HG03280 (cell line): Measurements from ENCODE around the gene NRAP.

ENCODE experiments used
- ATAC-seq: cut with Tn5 transposase; IDR thresholded peaks from one replicate; pipeline ENCODE4 v1.9.1; 2021; ENCODE audit warnings: mild to moderate bottlenecking, moderate library complexity; ENCODE audit not compliant: unreplicated experiment

Gene NRAP, protein sequence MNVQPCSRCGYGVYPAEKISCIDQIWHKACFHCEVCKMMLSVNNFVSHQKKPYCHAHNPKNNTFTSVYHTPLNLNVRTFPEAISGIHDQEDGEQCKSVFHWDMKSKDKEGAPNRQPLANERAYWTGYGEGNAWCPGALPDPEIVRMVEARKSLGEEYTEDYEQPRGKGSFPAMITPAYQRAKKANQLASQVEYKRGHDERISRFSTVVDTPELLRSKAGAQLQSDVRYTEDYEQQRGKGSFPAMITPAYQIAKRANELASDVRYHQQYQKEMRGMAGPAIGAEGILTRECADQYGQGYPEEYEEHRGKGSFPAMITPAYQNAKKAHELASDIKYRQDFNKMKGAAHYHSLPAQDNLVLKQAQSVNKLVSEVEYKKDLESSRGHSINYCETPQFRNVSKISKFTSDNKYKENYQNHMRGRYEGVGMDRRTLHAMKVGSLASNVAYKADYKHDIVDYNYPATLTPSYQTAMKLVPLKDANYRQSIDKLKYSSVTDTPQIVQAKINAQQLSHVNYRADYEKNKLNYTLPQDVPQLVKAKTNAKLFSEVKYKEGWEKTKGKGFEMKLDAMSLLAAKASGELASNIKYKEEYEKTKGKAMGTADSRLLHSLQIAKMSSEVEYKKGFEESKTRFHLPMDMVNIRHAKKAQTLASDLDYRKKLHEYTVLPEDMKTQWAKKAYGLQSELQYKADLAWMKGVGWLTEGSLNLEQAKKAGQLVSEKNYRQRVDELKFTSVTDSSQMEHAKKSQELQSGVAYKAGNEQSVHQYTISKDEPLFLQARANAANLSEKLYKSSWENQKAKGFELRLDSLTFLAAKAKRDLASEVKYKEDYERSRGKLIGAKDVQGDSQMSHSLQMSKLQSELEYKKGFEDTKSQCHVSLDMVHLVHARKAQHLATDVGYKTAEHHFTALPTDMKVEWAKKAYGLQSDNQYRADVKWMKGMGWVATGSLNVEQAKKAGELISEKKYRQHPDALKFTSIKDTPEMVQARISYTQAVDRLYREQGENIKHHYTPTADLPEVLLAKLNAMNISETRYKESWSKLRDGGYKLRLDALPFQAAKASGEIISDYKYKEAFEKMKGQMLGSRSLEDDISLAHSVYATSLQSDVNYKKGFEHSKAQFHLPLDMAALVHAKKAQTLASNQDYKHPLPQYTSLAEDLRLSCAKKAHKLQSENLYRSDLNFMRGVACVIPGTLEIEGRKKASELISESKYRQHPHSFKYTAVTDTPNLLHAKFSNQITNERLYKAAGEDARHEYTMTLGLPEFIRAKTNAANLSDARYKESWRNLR (N-terminal part only)

GRCh38 chr10:113663908-113664307 is at the start of gene NRAP:
Gene NRAP, minus strand, starts transcription at chr10:113664041. Its CDS starts 159 bp downstream, at chr10:113663882.
- no peak for ATAC-seq

GRCh38 chr10:113713640-113713982 is 49.8 kb upstream of the NRAP start:
- no peak for ATAC-seq

DNA sequence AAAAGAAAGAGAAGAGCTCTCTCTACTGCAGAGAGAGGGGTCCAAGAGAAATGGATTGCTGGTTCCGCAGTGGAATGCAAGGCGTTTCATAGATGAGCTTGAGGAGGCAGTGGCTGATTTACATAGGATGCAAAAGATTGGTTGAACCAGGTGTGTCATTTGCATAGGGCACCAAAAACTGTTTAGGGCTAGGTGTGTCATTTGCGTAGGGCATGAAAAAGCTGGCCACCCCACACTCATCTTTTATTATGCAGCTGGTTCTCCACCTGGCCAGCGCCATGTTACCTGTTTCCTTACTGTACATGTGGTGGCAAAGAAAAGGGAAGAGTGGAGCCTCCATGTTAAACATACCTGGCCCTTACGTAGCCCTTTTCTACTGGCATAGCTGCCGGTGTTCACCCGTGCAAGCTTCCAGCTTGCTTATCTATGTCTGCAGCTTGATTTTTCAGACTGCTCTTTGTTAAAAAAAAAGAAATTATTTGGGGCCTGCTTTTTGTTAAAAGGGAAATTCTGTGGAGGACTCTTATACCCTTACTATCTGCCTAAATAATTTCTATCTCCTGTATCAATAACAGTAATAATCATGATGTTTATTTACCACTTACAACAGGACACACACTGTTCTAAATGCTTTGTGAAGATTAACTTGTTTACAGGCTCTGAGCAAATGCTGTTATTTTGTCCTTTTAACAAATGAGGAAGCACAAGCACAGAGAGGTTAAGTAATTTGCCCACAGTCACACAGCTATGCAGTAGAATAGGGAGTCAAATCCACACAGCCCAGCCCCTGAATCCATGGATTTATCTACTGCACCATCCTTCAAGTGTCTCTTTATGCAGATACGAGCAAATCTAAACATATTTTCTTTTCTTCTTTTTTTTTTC is 49.2 kb upstream of the NRAP start:
- no peak for ATAC-seq

DNA sequence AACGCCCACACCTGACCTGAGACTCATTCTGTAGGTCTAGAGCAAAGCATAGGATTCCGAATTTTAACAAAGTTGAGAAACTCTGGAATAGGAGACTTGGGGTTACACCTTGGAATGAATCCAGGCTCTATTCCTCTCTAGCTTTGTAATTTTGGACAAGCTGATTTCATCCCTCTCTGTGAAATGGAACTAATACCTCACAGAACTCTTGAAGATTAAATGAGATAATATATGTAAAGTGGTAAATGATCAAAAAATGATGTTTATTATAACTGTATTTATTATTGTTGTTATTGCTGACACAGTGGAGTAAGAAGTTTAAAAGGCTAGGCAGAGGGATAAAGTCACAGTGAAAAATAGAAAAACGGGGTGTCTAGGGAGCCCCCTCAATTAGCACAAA is 48.2 kb upstream of the NRAP start:
- no peak for ATAC-seq

- no peak for ATAC-seq
Measured at GRCh38 chr10:113711142-113711541, 47.3 kb upstream of the NRAP start.

- ATAC-seq, result no peak
Measured at GRCh38 chr10:113709221-113709838, 45.5 kb upstream of the NRAP start.

DNA sequence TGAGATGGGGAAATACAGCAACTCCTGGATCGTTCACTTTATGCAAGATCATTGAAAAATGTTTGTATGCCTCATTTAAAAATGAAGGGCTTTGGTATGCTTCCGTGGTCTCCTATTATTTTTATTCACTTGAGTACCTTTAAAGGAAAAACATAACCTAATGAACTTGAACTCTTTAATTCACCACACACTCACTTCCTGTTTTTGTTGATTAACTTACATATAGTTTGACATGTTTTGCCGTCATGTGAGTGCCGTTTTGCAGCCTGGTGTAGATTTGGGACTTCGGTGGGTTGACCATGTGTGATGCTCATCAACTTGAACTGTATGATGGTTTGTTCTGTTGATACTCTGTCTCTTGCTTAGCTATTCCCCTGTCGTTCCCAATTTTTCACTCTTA is 44.8 kb upstream of the NRAP start:
- no peak for ATAC-seq

DNA sequence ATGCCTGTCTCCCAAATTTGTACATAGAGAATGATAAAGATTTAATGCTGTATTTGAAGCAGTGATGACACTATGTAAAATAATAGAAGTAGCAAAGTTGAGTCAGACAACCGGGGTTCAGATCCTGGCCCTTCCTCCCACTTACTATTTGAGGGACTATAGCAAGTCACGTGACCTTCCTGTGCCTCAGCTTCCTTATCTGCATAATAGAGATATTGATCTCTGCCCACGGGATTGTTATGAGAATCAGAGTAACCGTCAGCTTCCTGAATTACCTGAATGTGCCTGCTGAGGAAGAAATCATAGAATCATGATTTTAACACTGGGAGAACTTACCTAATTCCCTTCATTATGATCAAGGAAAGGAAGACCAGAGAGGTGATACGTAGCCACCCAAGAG is 42.8 kb upstream of the NRAP start:
- no peak for ATAC-seq

DNA sequence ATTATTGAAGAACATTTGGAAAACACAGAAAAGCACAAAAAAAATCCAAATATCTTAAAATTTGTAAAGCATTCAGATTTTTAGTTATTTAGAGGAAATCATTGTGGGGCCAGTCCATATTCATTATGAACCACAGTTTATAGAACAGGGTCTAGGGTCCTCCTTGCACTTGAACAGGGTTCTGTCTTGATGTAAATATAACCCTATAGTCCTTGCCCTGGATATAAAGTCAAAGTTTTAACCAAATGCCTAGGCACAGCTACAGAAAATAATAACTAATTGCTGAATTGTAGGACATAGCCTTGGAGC is 41.5 kb upstream of the NRAP start:
- ATAC-seq, result no peak

DNA sequence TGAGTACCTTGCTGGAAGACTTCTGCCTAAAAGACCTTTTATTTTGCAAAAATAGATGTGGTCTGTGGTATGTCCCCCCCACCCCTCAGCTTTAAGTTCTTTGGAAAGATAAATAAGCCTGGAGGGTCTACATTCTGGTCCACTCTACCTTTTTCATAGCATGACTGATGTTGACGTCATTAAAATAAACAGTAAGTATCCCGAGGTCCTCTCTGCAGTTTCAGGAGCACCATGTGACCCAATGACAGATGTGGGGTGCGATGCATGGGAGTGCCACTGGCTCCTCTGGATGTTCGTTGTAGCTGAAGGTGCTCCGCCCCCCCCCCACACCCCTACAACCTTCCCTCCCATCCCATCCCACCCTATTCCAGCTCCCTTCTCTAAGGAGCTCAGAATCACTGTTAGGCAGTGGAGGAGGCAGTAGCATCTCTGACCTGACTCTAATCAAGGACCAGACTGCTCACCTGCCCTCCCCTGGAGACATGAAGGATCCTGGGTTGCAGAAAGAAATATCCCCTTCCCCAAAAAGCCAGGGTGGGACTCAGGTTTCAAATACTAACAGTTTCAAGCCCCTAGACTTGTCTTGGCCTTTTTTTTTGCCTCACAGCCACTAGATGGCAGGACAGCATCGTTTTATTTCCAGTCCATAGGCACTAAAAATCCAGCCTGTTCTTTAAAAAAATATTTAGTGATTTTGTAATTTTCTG is 40.9 kb upstream of the NRAP start:
- no peak for ATAC-seq

- no peak for ATAC-seq
Measured at GRCh38 chr10:113697595-113697994, 33.8 kb upstream of the NRAP start.

GRCh38 chr10:113695691-113696090 is 31.9 kb upstream of the NRAP start:
- no peak for ATAC-seq

- ATAC-seq, result no peak
Measured at GRCh38 chr10:113693348-113693747, 29.5 kb upstream of the NRAP start.

DNA sequence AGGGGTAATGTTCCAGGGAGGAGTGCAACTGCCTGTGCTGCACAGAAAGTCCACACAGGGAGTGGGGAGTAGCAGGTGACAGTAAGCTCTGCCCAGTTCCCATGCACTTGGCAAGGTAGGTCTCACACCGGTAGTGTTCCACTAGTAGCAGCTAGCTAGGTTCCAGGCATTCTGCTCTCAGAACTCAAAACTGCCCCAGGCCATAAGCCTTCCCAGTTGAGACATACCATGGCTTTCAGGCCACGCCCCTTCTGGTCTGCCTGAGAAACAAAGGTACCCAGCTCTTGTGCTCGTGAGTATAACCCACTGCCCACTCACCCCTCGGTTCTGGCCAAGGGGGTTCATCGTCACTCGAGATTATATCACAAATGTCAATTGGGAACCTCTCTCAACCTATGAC is 28.4 kb upstream of the NRAP start:
- no peak for ATAC-seq

DNA sequence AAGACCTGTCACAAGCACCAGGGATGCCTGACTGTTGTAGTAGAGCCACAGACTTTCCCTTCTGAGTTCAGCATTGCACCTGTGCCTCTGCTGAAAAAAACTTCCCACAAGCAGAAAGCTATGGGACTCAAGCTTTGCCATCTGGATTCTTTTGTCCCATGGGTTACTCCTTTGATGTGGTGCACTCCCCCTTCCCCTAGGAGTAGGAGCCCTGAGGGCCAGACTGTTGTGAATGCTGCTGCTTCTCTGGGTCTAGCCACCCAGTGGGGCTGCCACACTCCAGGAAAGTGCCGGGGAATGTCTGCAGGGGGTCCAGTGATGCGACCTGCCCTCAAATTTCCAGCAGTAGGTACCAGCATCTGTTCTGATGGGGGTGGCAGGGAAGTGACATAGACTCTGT is 27.5 kb upstream of the NRAP start:
- no peak for ATAC-seq

DNA sequence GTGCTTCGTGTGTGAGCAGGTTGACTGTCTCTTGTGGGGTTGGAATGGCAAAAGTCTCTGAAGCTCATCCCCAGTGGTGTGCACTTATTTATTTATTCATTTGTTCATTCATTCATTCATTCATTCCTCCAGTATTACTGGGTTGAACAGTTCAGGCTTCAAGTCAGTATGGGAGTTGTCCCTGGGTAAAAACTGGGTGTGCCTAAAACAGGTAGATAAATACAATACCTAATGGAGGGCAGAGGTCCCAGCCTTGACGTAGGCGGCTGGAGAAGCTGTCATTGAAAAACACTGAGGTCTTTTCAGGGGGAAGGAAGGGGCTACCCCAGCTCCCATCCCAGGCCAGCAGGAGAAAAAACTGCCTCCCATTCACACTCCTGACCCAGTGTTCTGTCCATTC is 26.9 kb upstream of the NRAP start:
- no peak for ATAC-seq

DNA sequence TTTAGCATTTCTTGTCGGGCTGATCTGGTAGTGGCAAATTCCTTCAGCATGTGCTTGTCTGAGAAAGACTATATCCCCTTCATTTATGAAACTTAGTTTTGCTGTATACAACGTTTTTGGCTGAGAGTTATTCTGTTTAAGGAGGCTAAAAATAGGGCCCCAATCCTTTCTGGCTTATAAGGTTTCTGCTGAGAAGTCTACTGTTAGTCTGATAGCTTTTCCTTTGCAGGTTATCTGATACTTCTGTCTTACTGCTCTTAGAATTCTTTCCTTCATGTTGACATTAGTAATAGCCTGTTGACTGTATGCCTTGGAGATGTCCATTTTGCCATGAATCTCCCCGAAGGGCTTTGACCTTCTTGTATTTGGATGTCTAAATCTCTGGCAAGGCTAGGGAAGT is 25.7 kb upstream of the NRAP start:
- no peak for ATAC-seq

GRCh38 chr10:113689057-113689456 is 25.2 kb upstream of the NRAP start:
- ATAC-seq, result no peak

DNA sequence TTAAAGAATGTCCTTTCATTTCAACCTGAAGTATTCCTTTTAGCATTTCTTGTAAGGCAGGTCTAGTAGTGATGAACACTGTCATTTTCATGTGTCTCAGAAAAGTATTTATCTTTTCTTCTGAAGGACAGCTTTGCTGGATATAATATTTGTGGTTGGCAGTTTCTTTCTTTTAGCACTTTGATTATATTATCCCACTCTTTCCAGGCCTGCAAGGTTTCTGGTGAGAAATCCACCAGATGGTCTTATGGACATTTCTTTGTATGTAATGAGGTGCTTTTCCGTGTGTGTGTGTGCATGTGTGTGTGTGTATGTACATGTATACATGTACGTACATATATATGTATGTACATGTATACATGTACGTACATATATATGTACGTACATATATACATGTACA is 23.2 kb upstream of the NRAP start:
- ATAC-seq, result no peak

DNA sequence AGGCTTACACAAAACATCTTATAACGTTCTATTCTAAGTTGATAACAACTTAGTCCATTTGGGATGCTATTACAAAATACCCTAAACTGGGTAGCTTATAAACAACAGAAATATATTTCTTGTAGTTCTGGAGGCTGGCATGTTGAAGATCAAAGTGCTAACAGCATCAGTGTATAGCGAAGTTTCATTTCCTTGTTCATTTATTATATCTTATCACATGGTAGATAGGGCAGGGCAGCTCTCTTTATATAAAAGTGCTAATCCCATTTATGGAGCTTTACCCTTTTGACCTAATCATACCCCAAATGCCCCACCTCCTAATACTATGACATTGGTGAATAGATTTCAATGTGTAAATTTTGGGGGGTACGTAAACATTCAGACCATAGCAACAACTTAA is 22.2 kb upstream of the NRAP start:
- ATAC-seq, result no peak
